Activated CD4-positive, alpha-beta T cell treated with anti-CD3 and anti-CD28 coated beads, Interleukin-2, amount 10 ng/mL, durations not matched to agents 7 days and 5 days (primary cell): Measurements from ENCODE around the gene FRMD7. TPM values are rescaled to one million over a fixed set of nuclear protein-coding genes. Genes with fewer than 3 reads are reported as not detected.

ENCODE experiments used
- CTCF ChIA-PET: fragments of 350-600 bp; sonication (Branson Sonifier 250); formaldehyde crosslinking; loops from one replicate; lab custom pipeline; 2021; ENCODE audit warnings: antibody characterized with exemption; lab: Charles Lee
- POLR2A ChIA-PET: fragments of 350-600 bp; sonication (Branson Sonifier 250); formaldehyde crosslinking; loops from one replicate; lab custom pipeline; 2021; ENCODE audit warnings: antibody characterized with exemption; lab: Charles Lee
- DNase-seq: peaks from one replicate; pipeline ENCODE4 v3.0.0-alpha.2; 2020
- H3K27ac Mint-ChIP-seq: one replicate; pipeline ENCODE4 v1.8.0; 2021; ENCODE audit warnings: mild to moderate bottlenecking, moderate library complexity, mixed read lengths
- H3K27me3 Mint-ChIP-seq: one replicate; pipeline ENCODE4 v1.8.0; 2021; ENCODE audit warnings: mixed read lengths
- H3K36me3 Mint-ChIP-seq: one replicate; pipeline ENCODE4 v1.8.0; 2021; ENCODE audit warnings: low read depth, mixed read lengths
- H3K4me1 Mint-ChIP-seq: one replicate; pipeline ENCODE4 v1.8.0; 2021; ENCODE audit warnings: mixed read lengths
- H3K4me3 Mint-ChIP-seq: one replicate; pipeline ENCODE4 v1.8.0; 2021; ENCODE audit warnings: mild to moderate bottlenecking, moderate library complexity, mixed read lengths
- H3K9me3 Mint-ChIP-seq: one replicate; pipeline ENCODE4 v1.8.0; 2021; ENCODE audit warnings: mixed read lengths
- total RNA-seq, 2 experiments: library from RNA; stranded (reverse); gene quantifications; one replicate each; pipeline ENCODE4 v1.2.3, GENCODE V29; 2021

FRMD7 gene
- total RNA-seq, 2 experiments from 2014 or later: not detected

GRCh38 chrX:132045456-132045855 lies 82.4 kb downstream of the FRMD7 start:
- POLR2A ChIA-PET: no interaction called here
- no peak for DNase-seq
- no peaks in the 10 kb centered on the region for H3K9me3 Mint-ChIP-seq
- no peak overlapping the region for H3K27ac Mint-ChIP-seq
- no peak overlapping the region for H3K4me3 Mint-ChIP-seq
- H3K4me1 Mint-ChIP-seq: peaks cover 6% of the 10 kb centered on the region
- H3K27me3 Mint-ChIP-seq: no peaks in the 10 kb centered on the region
- CTCF ChIA-PET: interaction anchor here (0.9 kb wide), 1 partner anchor 65 kb away, joined by 3 read pairs; no protein-coding TSS in a partner anchor
- H3K36me3 Mint-ChIP-seq: peaks cover 8% of the 10 kb centered on the region

- ChIA-PET CTCF (interaction anchor here (0.9 kb wide), 1 partner anchor 65 kb away, joined by 3 read pairs; no protein-coding TSS in a partner anchor), POLR2A (no interaction called here)
- DNase-seq: no peak
- no peak overlapping the region for H3K4me3 Mint-ChIP-seq
- peaks cover 6% of the 10 kb centered on the region for H3K36me3 Mint-ChIP-seq
- H3K27ac Mint-ChIP-seq: no peak overlapping the region
- H3K4me1 Mint-ChIP-seq: peaks cover 6% of the 10 kb centered on the region
- no peaks in the 10 kb centered on the region for H3K9me3 Mint-ChIP-seq
- H3K27me3 Mint-ChIP-seq: no peaks in the 10 kb centered on the region
These were observed 82.9 kb downstream of the FRMD7 start for GRCh38 chrX:132044953-132045352.

- Mint-ChIP-seq H3K4me3 (no peak overlapping the region), H3K9me3 (no peaks in the 10 kb centered on the region), H3K27me3 (no peaks in the 10 kb centered on the region), H3K27ac (no peak overlapping the region), H3K36me3 (peaks cover 2% of the 10 kb centered on the region), H3K4me1 (peaks cover 8% of the 10 kb centered on the region)
- CTCF ChIA-PET: no interaction called here
- DNase-seq: no peak
- POLR2A ChIA-PET: no interaction called here
These were observed 83.8 kb downstream of the FRMD7 start for GRCh38 chrX:132043977-132044376.

- no peak overlapping the region for H3K4me3 Mint-ChIP-seq
- H3K4me1 Mint-ChIP-seq: peaks cover 17% of the 10 kb centered on the region
- H3K9me3 Mint-ChIP-seq: no peaks in the 10 kb centered on the region
- POLR2A ChIA-PET: no interaction called here
- H3K27ac Mint-ChIP-seq: no peak overlapping the region
- CTCF ChIA-PET: no interaction called here
- H3K36me3 Mint-ChIP-seq: peaks cover 2% of the 10 kb centered on the region
- no peaks in the 10 kb centered on the region for H3K27me3 Mint-ChIP-seq
- DNase-seq: no peak
These were observed 86.8 kb downstream of the FRMD7 start for GRCh38 chrX:132041015-132041414.

GRCh38 chrX:132040066-132040465 lies 87.8 kb downstream of the FRMD7 start:
- no peak for DNase-seq
- ChIA-PET POLR2A (no interaction called here), CTCF (no interaction called here)
- no peaks in the 10 kb centered on the region for H3K9me3 Mint-ChIP-seq
- H3K4me3 Mint-ChIP-seq: no peak overlapping the region
- H3K36me3 Mint-ChIP-seq: peaks cover 2% of the 10 kb centered on the region
- no peak overlapping the region for H3K27ac Mint-ChIP-seq
- peaks cover 24% of the 10 kb centered on the region for H3K4me1 Mint-ChIP-seq
- no peaks in the 10 kb centered on the region for H3K27me3 Mint-ChIP-seq

- H3K9me3 Mint-ChIP-seq: no peaks in the 10 kb centered on the region
- H3K36me3 Mint-ChIP-seq: peaks cover 7% of the 10 kb centered on the region
- CTCF ChIA-PET: interaction anchor here (0.6 kb wide), 1 partner anchor 11 kb away, joined by 3 read pairs; no protein-coding TSS in a partner anchor
- POLR2A ChIA-PET: interaction anchor here (0.7 kb wide), 1 partner anchor 179 kb away, joined by 4 read pairs; no protein-coding TSS in a partner anchor
- peaks cover 38% of the 10 kb centered on the region for H3K4me1 Mint-ChIP-seq
- no peak overlapping the region for H3K4me3 Mint-ChIP-seq
- no peak for DNase-seq
- H3K27ac Mint-ChIP-seq: no peak overlapping the region
- H3K27me3 Mint-ChIP-seq: no peaks in the 10 kb centered on the region
These were observed 90.3 kb downstream of the FRMD7 start for GRCh38 chrX:132037479-132037993.

GRCh38 chrX:132034648-132035047 lies 93.2 kb downstream of the FRMD7 start:
- Mint-ChIP-seq H3K27ac (no peak overlapping the region), H3K4me3 (no peak overlapping the region), H3K9me3 (no peaks in the 10 kb centered on the region), H3K27me3 (no peaks in the 10 kb centered on the region), H3K4me1 (peaks cover 52% of the 10 kb centered on the region), H3K36me3 (peaks cover 18% of the 10 kb centered on the region)
- ChIA-PET POLR2A (no interaction called here), CTCF (no interaction called here)
- DNase-seq: no peak

GRCh38 chrX:132033166-132033565 lies 94.7 kb downstream of the FRMD7 start:
- Mint-ChIP-seq H3K4me1 (peaks cover 65% of the 10 kb centered on the region), H3K27ac (peak overlapping the region; percentile 36), H3K36me3 (peaks cover 30% of the 10 kb centered on the region), H3K27me3 (no peaks in the 10 kb centered on the region), H3K4me3 (no peak overlapping the region), H3K9me3 (no peaks in the 10 kb centered on the region)
- CTCF ChIA-PET: no interaction called here
- POLR2A ChIA-PET: interaction anchor here (0.7 kb wide), 1 partner anchor 650 kb away, joined by 4 read pairs; no protein-coding TSS in a partner anchor
- DNase-seq: no peak

- Mint-ChIP-seq H3K36me3 (peaks cover 36% of the 10 kb centered on the region), H3K27me3 (no peaks in the 10 kb centered on the region), H3K27ac (peak overlapping the region; percentile 72), H3K9me3 (no peaks in the 10 kb centered on the region), H3K4me1 (peaks cover 69% of the 10 kb centered on the region), H3K4me3 (peak overlapping the region; percentile 16)
- CTCF ChIA-PET: no interaction called here
- POLR2A ChIA-PET: no interaction called here
- no peak for DNase-seq
These were observed 96.0 kb downstream of the FRMD7 start for GRCh38 chrX:132031867-132032266.

GRCh38 chrX:132030264-132030663 lies 97.6 kb downstream of the FRMD7 start:
- no peaks in the 10 kb centered on the region for H3K27me3 Mint-ChIP-seq
- H3K4me1 Mint-ChIP-seq: peaks cover 71% of the 10 kb centered on the region
- H3K9me3 Mint-ChIP-seq: no peaks in the 10 kb centered on the region
- POLR2A ChIA-PET: no interaction called here
- CTCF ChIA-PET: interaction anchor here (1.2 kb wide), 1 partner anchor 15 kb away, joined by 3 read pairs; no protein-coding TSS in a partner anchor
- no peak for DNase-seq
- H3K4me3 Mint-ChIP-seq: no peak overlapping the region
- H3K27ac Mint-ChIP-seq: no peak overlapping the region
- H3K36me3 Mint-ChIP-seq: peaks cover 40% of the 10 kb centered on the region

Other genes with a start within 250 kb of the FRMD7 start
- gene STK26, start 104.7 kb downstream of the FRMD7 start, total RNA-seq: 10 to 100 TPM; 46.2 to 59.9 TPM
- gene RAP2C, start 91.4 kb upstream of the FRMD7 start, total RNA-seq: 10 to 100 TPM; 27.0 to 28.1 TPM